Ishikawa (cell line): Measurements from ENCODE around the gene ATP5IF1.

Experiments used
- CEBPB ChIP-seq: IDR thresholded peaks from 2 replicates; pipeline ENCODE4 v1.6.1; 2012
- CREB1 ChIP-seq: IDR thresholded peaks from 2 replicates; pipeline ENCODE4 v1.6.1; 2012; ENCODE audit warnings: low read depth
- EGR1 ChIP-seq: IDR thresholded peaks from 2 replicates; pipeline ENCODE4 v1.6.1; 2012
- EP300 ChIP-seq: IDR thresholded peaks from 2 replicates; pipeline ENCODE4 v1.6.1; 2012; ENCODE audit warnings: borderline replicate concordance
- FOXM1 ChIP-seq: IDR thresholded peaks from 2 replicates; pipeline ENCODE4 v1.6.1; 2012; ENCODE audit warnings: low read depth, borderline replicate concordance
- MAX ChIP-seq: IDR thresholded peaks from 2 replicates; pipeline ENCODE4 v1.6.1; 2012
- RAD21 ChIP-seq: IDR thresholded peaks from 2 replicates; pipeline ENCODE4 v1.6.1; 2012; ENCODE audit warnings: low read depth
- TCF12 ChIP-seq: IDR thresholded peaks from 2 replicates; pipeline ENCODE4 v1.6.1; 2012; ENCODE audit warnings: low read depth
- TEAD4 ChIP-seq: IDR thresholded peaks from 2 replicates; pipeline ENCODE4 v1.6.1; 2012
- USF1 ChIP-seq: IDR thresholded peaks from 2 replicates; pipeline ENCODE4 v1.6.1; 2012
- YY1 ChIP-seq: IDR thresholded peaks from 2 replicates; pipeline ENCODE4 v1.6.1; 2012; ENCODE audit warnings: low read depth
- ZBTB7A ChIP-seq: IDR thresholded peaks from 2 replicates; pipeline ENCODE4 v1.6.1; 2012; ENCODE audit warnings: low read depth

ATP5IF1 gene

GRCh38 chr1:28280977-28281381 is 45.1 kb downstream of the ATP5IF1 start:
- no peak for TF ChIP-seq ZBTB7A
- TF ChIP-seq CEBPB: no peak

GRCh38 chr1:28281608-28282425 is 45.9 kb downstream of the ATP5IF1 start:
- TF ChIP-seq EGR1: no peak

GRCh38 chr1:28282426-28283407 is 46.8 kb downstream of the ATP5IF1 start:
- no peak for TF ChIP-seq YY1
- TF ChIP-seq FOXM1: no peak
- no peak for TF ChIP-seq EP300
- no peak for TF ChIP-seq USF1
- TF ChIP-seq MAX: no peak
- no peak for TF ChIP-seq RAD21
- no peak for TF ChIP-seq TEAD4
- no peak for TF ChIP-seq EGR1

- no peak for TF ChIP-seq MAX
- no peak for TF ChIP-seq RAD21
- no peak for TF ChIP-seq TCF12
- TF ChIP-seq TEAD4: no peak
- TF ChIP-seq YY1: no peak
- no peak for TF ChIP-seq USF1
- TF ChIP-seq CREB1: no peak
- no peak for TF ChIP-seq EP300
Measured at GRCh38 chr1:28286111-28286510, 50.2 kb downstream of the ATP5IF1 start.
